H1 (cell line): ENCODE data around the gene SH3RF2. TPM values are rescaled to one million over a fixed set of nuclear protein-coding genes. Genes with fewer than 3 reads are reported as not detected.

Experiments
- CTCF ChIA-PET: fragments of 300-600 bp; sonication (Branson Sonifier 250); formaldehyde crosslinking; loops from one replicate; lab custom pipeline; 2021; ENCODE audit not compliant: partially characterized antibody; lab: Charles Lee
- POLR2A ChIA-PET: fragments of 300-600 bp; sonication (Branson Sonifier 250); formaldehyde crosslinking; loops from one replicate; lab custom pipeline; 2021; ENCODE audit warnings: inconsistent platforms; ENCODE audit not compliant: partially characterized antibody; lab: Charles Lee
- DNase-seq, 2 experiments: peaks; one replicate each; pipeline versions ENCODE4 v3.0.0 to v3.0.0-alpha.2; 2010 to 2022; ENCODE audit warnings: low spot score in 2 of 2, low read depth in 1 of 2, mixed read lengths in 1 of 2
- FAIRE-seq: peaks from 2 replicates; lab custom pipeline; 2011; peaks lifted over from hg19 to GRCh38; lab: Jason Lieb, UNC
- H2AFZ ChIP-seq: 2 replicates; pipeline ENCODE4 v1.8.1; 2012; ENCODE audit warnings: low read length, inconsistent platforms
- H2AK5ac ChIP-seq: 2 replicates; pipeline ENCODE4 v1.6.1; 2013; ENCODE audit warnings: low read depth, low read length
- H2BK120ac ChIP-seq: replicated peaks from 2 replicates; pipeline ENCODE3; 2013; ENCODE audit warnings: low read depth, low read length, inconsistent platforms
- H2BK12ac ChIP-seq: 2 replicates; pipeline ENCODE4 v1.6.1; 2013; ENCODE audit warnings: low read depth, low read length
- H2BK15ac ChIP-seq: 2 replicates; pipeline ENCODE4 v1.6.1; 2013; ENCODE audit warnings: low read length
- H2BK20ac ChIP-seq: 2 replicates; pipeline ENCODE4 v1.6.1; 2013; ENCODE audit warnings: low read length
- H2BK5ac ChIP-seq: 2 replicates; pipeline ENCODE4 v1.6.1; 2013; ENCODE audit warnings: low read depth, low read length
- H3K14ac ChIP-seq: 2 replicates; pipeline ENCODE4 v1.6.1; 2013; ENCODE audit warnings: inconsistent platforms; ENCODE audit not compliant: insufficient read length
- H3K18ac ChIP-seq: 2 replicates; pipeline ENCODE4 v1.6.1; 2013; ENCODE audit warnings: low read length; ENCODE audit errors: extremely low read depth
- H3K23ac ChIP-seq: 2 replicates; pipeline ENCODE4 v1.6.1; 2013; ENCODE audit warnings: inconsistent platforms; ENCODE audit not compliant: insufficient read length
- H3K23me2 ChIP-seq: 2 replicates; pipeline ENCODE4 v1.6.1; 2013; ENCODE audit warnings: low read depth, low read length
- H3K27ac ChIP-seq: 2 replicates; pipeline ENCODE4 v1.6.1; 2011; ENCODE audit warnings: low read depth, low read length, inconsistent platforms
- H3K27me3 ChIP-seq, 4 experiments: replicated peaks in 1 of 4; 1 replicate in 1 of 4; 2 replicates in 3 of 4; pipeline versions ENCODE4 v1.6.1 to v1.8.1; 2011 to 2013; ENCODE audit warnings: low read length in 3 of 4, mild to moderate bottlenecking in 3 of 4, inconsistent platforms in 2 of 4, mixed read lengths in 2 of 4, moderate library complexity in 1 of 4; ENCODE audit not compliant: control insufficient read depth in 3 of 4, insufficient read depth in 3 of 4; ENCODE audit errors: extremely low read depth in 1 of 4
- H3K36me3 ChIP-seq, 4 experiments: 2 replicates each; pipeline versions ENCODE4 v1.6.1 to v1.8.1; 2011 to 2013; ENCODE audit warnings: mild to moderate bottlenecking in 4 of 4, low read length in 3 of 4, moderate library complexity in 2 of 4, control low read depth in 1 of 4, inconsistent platforms in 1 of 4; ENCODE audit not compliant: insufficient read depth in 4 of 4, control insufficient read depth in 2 of 4
- H3K4ac ChIP-seq: replicated peaks from 2 replicates; pipeline ENCODE3; 2013; ENCODE audit warnings: low read length, low read depth, mixed read lengths, inconsistent platforms; ENCODE audit not compliant: insufficient read length
- H3K4me1 ChIP-seq, 4 experiments: replicated peaks in 1 of 4; 1 replicate in 1 of 4; 2 replicates in 3 of 4; pipeline versions ENCODE4 v1.6.1 to v1.8.1; 2011 to 2013; ENCODE audit warnings: low read length in 3 of 4, inconsistent platforms in 2 of 4, mixed read lengths in 1 of 4; ENCODE audit not compliant: insufficient read depth in 4 of 4, control insufficient read depth in 3 of 4
- H3K4me2 ChIP-seq, 2 experiments: 2 replicates each; pipeline versions ENCODE4 v1.6.1 to v1.8.1; 2011 to 2013; ENCODE audit warnings: low read depth in 2 of 2, low read length in 2 of 2, control low read depth in 1 of 2, inconsistent platforms in 1 of 2, mild to moderate bottlenecking in 1 of 2; ENCODE audit not compliant: insufficient read depth in 1 of 2
- H3K4me3 ChIP-seq, 4 experiments: fragments of 200-600, 300-600 bp in 1 of 4; sonication (generic), shearing (Covaris generic), sonication (Bioruptor Twin) in 1 of 4; 2 replicates each; pipeline versions ENCODE4 v1.5.1 to v1.8.1; 2011 to 2016; ENCODE audit warnings: low read length in 4 of 4, low read depth in 3 of 4, control low read depth in 2 of 4, inconsistent platforms in 2 of 4, mild to moderate bottlenecking in 2 of 4, mixed read lengths in 1 of 4, moderate library complexity in 1 of 4; ENCODE audit not compliant: insufficient read depth in 2 of 4; ENCODE audit errors: extremely low read depth in 1 of 4
- H3K56ac ChIP-seq: replicated peaks from 2 replicates; pipeline ENCODE3; 2013; ENCODE audit warnings: low read depth, mild to moderate bottlenecking, mixed read lengths, low read length, inconsistent platforms; ENCODE audit not compliant: insufficient read length
- H3K79me1 ChIP-seq: 2 replicates; pipeline ENCODE4 v1.6.1; 2013; ENCODE audit warnings: low read depth, low read length, control low read depth
- H3K79me2 ChIP-seq, 2 experiments: 2 replicates each; pipeline versions ENCODE4 v1.6.1 to v1.8.1; 2012 to 2013; ENCODE audit warnings: low read length in 2 of 2, mild to moderate bottlenecking in 2 of 2, inconsistent platforms in 1 of 2; ENCODE audit not compliant: insufficient read depth in 2 of 2, control insufficient read depth in 1 of 2
- H3K9ac ChIP-seq, 4 experiments: replicated peaks in 1 of 4; 1 replicate in 1 of 4; 2 replicates in 3 of 4; pipeline versions ENCODE4 v1.6.1 to v1.8.1; 2011 to 2013; ENCODE audit warnings: low read depth in 3 of 4, low read length in 3 of 4, control low read depth in 2 of 4, mild to moderate bottlenecking in 2 of 4, moderate library complexity in 2 of 4, inconsistent platforms in 1 of 4; ENCODE audit errors: extremely low read depth in 1 of 4
- H3K9me3 ChIP-seq, 2 experiments: 2 replicates each; pipeline versions ENCODE4 v1.6.1 to v1.8.1; 2012 to 2013; ENCODE audit warnings: mild to moderate bottlenecking in 2 of 2, moderate library complexity in 2 of 2, control low read depth in 1 of 2, inconsistent platforms in 1 of 2, low read depth in 1 of 2, low read length in 1 of 2, mixed read lengths in 1 of 2; ENCODE audit not compliant: insufficient read depth in 2 of 2
- H4K20me1 ChIP-seq, 2 experiments: replicated peaks in 1 of 2; 2 replicates each; pipeline versions ENCODE3 to v1.8.1; 2011 to 2013; ENCODE audit warnings: inconsistent platforms in 2 of 2, low read length in 2 of 2, mild to moderate bottlenecking in 1 of 2; ENCODE audit not compliant: insufficient read depth in 2 of 2, control insufficient read depth in 1 of 2
- H4K5ac ChIP-seq: 2 replicates; pipeline ENCODE4 v1.6.1; 2013; ENCODE audit warnings: low read length, low read depth, mixed read lengths, inconsistent platforms; ENCODE audit not compliant: insufficient read length
- H4K8ac ChIP-seq: 2 replicates; pipeline ENCODE4 v1.8.0; 2013; ENCODE audit warnings: mild to moderate bottlenecking, moderate library complexity, low read length, inconsistent platforms; ENCODE audit not compliant: insufficient read depth; ENCODE audit errors: extremely low read depth
- H4K91ac ChIP-seq: replicated peaks from 2 replicates; pipeline ENCODE3; 2013; ENCODE audit warnings: low read length, mixed read lengths, inconsistent platforms; ENCODE audit not compliant: insufficient read length
- EP300 ChIP-seq, 2 experiments: IDR thresholded peaks; 1 replicate in 1 of 2; 2 replicates in 1 of 2; pipeline ENCODE4 v1.6.1; 2011 to 2012; ENCODE audit warnings: low read depth in 2 of 2, low read length in 2 of 2, mild to moderate bottlenecking in 2 of 2, borderline replicate concordance in 1 of 2, inconsistent platforms in 1 of 2, moderate library complexity in 1 of 2
- SUZ12 ChIP-seq: fragments of 200-600 bp; sonication (generic); IDR thresholded peaks from 2 replicates; pipeline ENCODE4 v1.6.1; 2012; ENCODE audit warnings: mild to moderate bottlenecking, inconsistent platforms, low read length, moderate library complexity, mixed read lengths
- WGBS, 2 experiments: shearing (Covaris generic) in 1 of 2; methylation state at CpG; one replicate each; pipeline versions ENCODE4 v1.1.6 to v1.1.7; 2013 to 2015; ENCODE audit warnings: low lambda C conversion rate in 2 of 2, mixed read lengths in 2 of 2, inconsistent platforms in 1 of 2, low coverage in 1 of 2, missing lambda C conversion rate in 1 of 2; ENCODE audit not compliant: insufficient replicate concordance in 2 of 2, insufficient coverage in 1 of 2, insufficient read length in 1 of 2; ENCODE audit errors: extremely low coverage in 1 of 2, missing lambda C conversion rate in 1 of 2; 5-methylcytosine and 5-hydroxymethylcytosine counted together
- polyA plus RNA-seq, 7 experiments: library from polyadenylated mRNA; depleted of rRNA in 3 of 7; stranded (reverse) in 5 of 7; unstranded in 2 of 7; fragments of >200 nt in 5 of 7; fragments of 200-250 nt in 2 of 7; gene quantifications; 1 replicate in 5 of 7; 2 replicates in 1 of 7; 4 replicates in 1 of 7; pipeline versions ENCODE4 v1.2.1 to v1.2.3, GENCODE V29; 2011 to 2013; ENCODE audit warnings: missing spikeins in 2 of 7, mixed read lengths in 2 of 7
- total RNA-seq: library from RNA; stranded (reverse); fragmentation: NEBNext Ultra II Directional; extraction: Animal tissue kit (Norgen Biotek cat#: 25700); gene quantifications from 2 replicates; pipeline ENCODE4 v1.2.1, GENCODE V29; 2021
- TF ChIP-seq, protein P1 (sequence below): IDR thresholded peaks from 2 replicates; pipeline ENCODE4 v1.6.1; 2012; ENCODE audit warnings: inconsistent platforms

SH3RF2 gene
- total and polyA plus RNA-seq, 2 of the 8 experiments (the other 6 are each of a cell fraction or from before 2014, with no cell fraction given): 0.80 to 0.95 TPM

DNA sequence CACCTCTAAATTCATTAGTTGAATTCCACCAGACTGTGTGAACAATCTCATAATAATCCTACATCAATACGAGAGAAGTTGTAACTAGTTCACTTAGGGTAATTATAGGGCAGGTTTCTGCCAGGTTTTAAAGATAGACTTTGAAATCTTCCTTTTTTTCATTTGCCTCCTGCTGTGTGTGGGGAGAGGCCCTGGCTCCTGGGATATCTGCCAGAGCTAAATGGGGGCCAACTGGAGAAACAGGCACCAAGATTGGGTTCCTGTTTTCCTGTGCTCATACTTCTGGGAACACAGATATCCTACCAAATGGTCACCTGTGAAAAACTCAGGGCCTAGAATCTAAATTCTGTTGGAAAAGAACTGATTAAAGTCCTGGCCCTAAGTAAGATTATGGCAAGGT lies 42.3 kb downstream of the SH3RF2 start:
- Histone ChIP-seq H2BK120ac (no peak overlapping the region), H3K4ac (no peak overlapping the region), H3K36me3 (no peaks in the 10 kb centered on the region), H3K79me2 (no peaks in the 10 kb centered on the region), H2BK15ac (no peak overlapping the region), H2BK12ac (no peak overlapping the region), H3K23ac (no peak overlapping the region), H2AFZ (no peak overlapping the region), H3K4me3 (no peak overlapping the region), H2BK20ac (no peak overlapping the region), H3K9me3 (peaks cover 0 to 2% of the 10 kb centered on the region in 2 experiments; a peak in 1 of 4 replicates), H3K4me2 (no peak overlapping the region), H3K9ac (no peak overlapping the region), H2BK5ac (no peak overlapping the region), H4K8ac (no peak overlapping the region), H4K91ac (no peak overlapping the region), H4K20me1 (no peaks in the 10 kb centered on the region), H3K14ac (no peak overlapping the region), H4K5ac (no peak overlapping the region), H3K27ac (no peak overlapping the region), H3K23me2 (no peaks in the 10 kb centered on the region), H3K79me1 (no peaks in the 10 kb centered on the region), H3K27me3 (no peaks in the 10 kb centered on the region), H3K56ac (no peak overlapping the region), H2AK5ac (no peak overlapping the region), H3K18ac (no peak overlapping the region), H3K4me1 (peaks cover 0 to 10% (median 5%) of the 10 kb centered on the region in 4 experiments; a peak in 3 of 7 replicates)
- no peak for DNase-seq
- WGBS, 2 experiments: 93% methylated on average over 1 of the region's 1 CpG; no CpG with 5 or more reads in 1 of the 2 experiments
- no peak for FAIRE-seq
- ChIA-PET POLR2A (interaction anchor here (1.3 kb wide), 1 partner anchor 10 kb away, joined by 4 read pairs; no protein-coding TSS in a partner anchor), CTCF (interaction anchor here (2.9 to 5.9 kb wide), 3 partner anchors 62 to 70 kb away, joined by 19 to 54 read pairs (median 20); no protein-coding TSS in a partner anchor)
- TF ChIP-seq, protein P1, sequence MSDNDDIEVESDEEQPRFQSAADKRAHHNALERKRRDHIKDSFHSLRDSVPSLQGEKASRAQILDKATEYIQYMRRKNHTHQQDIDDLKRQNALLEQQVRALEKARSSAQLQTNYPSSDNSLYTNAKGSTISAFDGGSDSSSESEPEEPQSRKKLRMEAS: no peak
- TF ChIP-seq EP300 (IDR thresholded peaks at IDR 0.05; ENCODE audit: borderline replicate concordance in 1 of 2, low read depth in 2 of 2, low read length in 2 of 2) (no peak), SUZ12 (no peak)
